Panc1 (cell line): ENCODE data around the gene ZNF76.

Source experiments
- POLR2AphosphoS5 ChIP-seq: IDR thresholded peaks from 2 replicates; pipeline ENCODE4 v1.6.1; 2012; ENCODE audit warnings: mild to moderate bottlenecking, low read depth, low read length, moderate library complexity
- TF ChIP-seq, protein P1 (sequence below): fragments of 450-650 bp; IDR thresholded peaks from 2 replicates; pipeline ENCODE4 v1.5.1; 2017; ENCODE audit warnings: mild to moderate bottlenecking

GRCh38 chr6:35242486-35242885 is 17.0 kb upstream of the ZNF76 start:
- no peak for TF ChIP-seq POLR2AphosphoS5
- TF ChIP-seq, protein P1, sequence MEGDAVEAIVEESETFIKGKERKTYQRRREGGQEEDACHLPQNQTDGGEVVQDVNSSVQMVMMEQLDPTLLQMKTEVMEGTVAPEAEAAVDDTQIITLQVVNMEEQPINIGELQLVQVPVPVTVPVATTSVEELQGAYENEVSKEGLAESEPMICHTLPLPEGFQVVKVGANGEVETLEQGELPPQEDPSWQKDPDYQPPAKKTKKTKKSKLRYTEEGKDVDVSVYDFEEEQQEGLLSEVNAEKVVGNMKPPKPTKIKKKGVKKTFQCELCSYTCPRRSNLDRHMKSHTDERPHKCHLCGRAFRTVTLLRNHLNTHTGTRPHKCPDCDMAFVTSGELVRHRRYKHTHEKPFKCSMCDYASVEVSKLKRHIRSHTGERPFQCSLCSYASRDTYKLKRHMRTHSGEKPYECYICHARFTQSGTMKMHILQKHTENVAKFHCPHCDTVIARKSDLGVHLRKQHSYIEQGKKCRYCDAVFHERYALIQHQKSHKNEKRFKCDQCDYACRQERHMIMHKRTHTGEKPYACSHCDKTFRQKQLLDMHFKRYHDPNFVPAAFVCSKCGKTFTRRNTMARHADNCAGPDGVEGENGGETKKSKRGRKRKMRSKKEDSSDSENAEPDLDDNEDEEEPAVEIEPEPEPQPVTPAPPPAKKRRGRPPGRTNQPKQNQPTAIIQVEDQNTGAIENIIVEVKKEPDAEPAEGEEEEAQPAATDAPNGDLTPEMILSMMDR, result no peak
